SH-SY5Y (cell line): ENCODE measurements around the gene PRTN3.

Experiments
- GATA2 ChIP-seq: IDR thresholded peaks from 2 replicates; pipeline ENCODE4 v1.6.1; 2011; ENCODE audit warnings: mild to moderate bottlenecking, low read depth, low read length
- GATA3 ChIP-seq: IDR thresholded peaks from 2 replicates; pipeline ENCODE4 v1.6.1; 2011; ENCODE audit warnings: low read depth, mild to moderate bottlenecking, low read length, moderate library complexity

GRCh38 chr19:892243-892893 lies 51.6 kb downstream of the PRTN3 start:
- no peak for TF ChIP-seq GATA2
- no peak for TF ChIP-seq GATA3
